RPMI7951 (cell line): ENCODE measurements around the gene PSEN1. TPM values are rescaled to one million over a fixed set of nuclear protein-coding genes. Genes with fewer than 3 reads are reported as not detected.

Experiments used
- total RNA-seq: library from RNA; depleted of rRNA; stranded (reverse); fragments of >200 nt; shearing (Covaris generic); gene quantifications from 2 replicates; pipeline ENCODE4 v1.2.3, GENCODE V29; 2014; rRNA removed

Gene PSEN1
- total RNA-seq, 1 experiment from 2014 or later: 24.2 TPM

Other genes starting within 250 kb of the PSEN1 start
- gene DPF3, start 242.4 kb upstream of the PSEN1 start, total RNA-seq: 4.2 and 6.5 TPM in 2 replicates
- 12.7 and 22.6 TPM in 2 replicates for gene DCAF4, start 210.0 kb upstream of the PSEN1 start, total RNA-seq
- 7.3 and 8.1 TPM in 2 replicates for gene ZFYVE1, start 109.4 kb upstream of the PSEN1 start, total RNA-seq
- gene RBM25, start 78.0 kb upstream of the PSEN1 start, total RNA-seq: 13.6 and 22.9 TPM in 2 replicates
- 1.6 and 2.8 TPM in 2 replicates for gene PAPLN, start 101.0 kb downstream of the PSEN1 start, total RNA-seq